ENCODE results near the gene TDRD1. TPM values are rescaled to one million over a fixed set of nuclear protein-coding genes. Genes with fewer than 3 reads are reported as not detected.

The TDRD1 gene
- polyA plus RNA-seq, 1 experiment = not detected

- H3K4me3 ChIP-seq (ENCODE audit: low read depth, low read length) = no peak overlapping the region
- POLR2A ChIA-PET = no interaction called here
- DNase-seq (ENCODE audit: low read depth) = no peak
- CTCF ChIA-PET = no interaction called here
- H3K36me3 ChIP-seq (ENCODE audit: control insufficient read depth, insufficient read depth, low read length) = no peaks in the 10 kb centered on the region
- H3K27me3 ChIP-seq (ENCODE audit: control insufficient read depth, insufficient read depth, low read length) = no peaks in the 10 kb centered on the region
- TF ChIP-seq CTCF (IDR thresholded peaks at IDR 0.05; ENCODE audit: insufficient read depth, low read depth, low read length) = no peak
Measured at GRCh38 chr10:114183563-114183962, 4.4 kb downstream of the TDRD1 start.

GRCh38 chr10:114184276-114184675, 5.1 kb downstream of the TDRD1 start:
- DNase-seq (ENCODE audit: low read depth) = no peak
- Histone ChIP-seq H3K4me3 (ENCODE audit: low read depth, low read length) (no peak overlapping the region), H3K36me3 (ENCODE audit: control insufficient read depth, insufficient read depth, low read length) (no peaks in the 10 kb centered on the region), H3K27me3 (ENCODE audit: control insufficient read depth, insufficient read depth, low read length) (no peaks in the 10 kb centered on the region)
- POLR2A ChIA-PET = no interaction called here
- no peak for TF ChIP-seq CTCF (IDR thresholded peaks at IDR 0.05; ENCODE audit: insufficient read depth, low read depth, low read length)
- CTCF ChIA-PET = no interaction called here

GRCh38 chr10:114188001-114188400, 8.8 kb downstream of the TDRD1 start:
- ChIA-PET POLR2A (no interaction called here), CTCF (interaction anchor here (0.6 to 1.9 kb wide), 2 partner anchors 11 to 20 kb away, joined by 3 to 5 read pairs; no protein-coding TSS in a partner anchor)
- no peak for DNase-seq (ENCODE audit: low read depth)
- no peak for TF ChIP-seq CTCF (IDR thresholded peaks at IDR 0.05; ENCODE audit: insufficient read depth, low read depth, low read length)
- no peaks in the 10 kb centered on the region for H3K36me3 ChIP-seq (ENCODE audit: control insufficient read depth, insufficient read depth, low read length)
- H3K4me3 ChIP-seq (ENCODE audit: low read depth, low read length) = no peak overlapping the region
- H3K27me3 ChIP-seq (ENCODE audit: control insufficient read depth, insufficient read depth, low read length) = no peaks in the 10 kb centered on the region

GRCh38 chr10:114188900-114189299, 9.7 kb downstream of the TDRD1 start:
- Histone ChIP-seq H3K36me3 (ENCODE audit: control insufficient read depth, insufficient read depth, low read length) (no peaks in the 10 kb centered on the region), H3K27me3 (ENCODE audit: control insufficient read depth, insufficient read depth, low read length) (no peaks in the 10 kb centered on the region), H3K4me3 (ENCODE audit: low read depth, low read length) (no peak overlapping the region)
- no peak for DNase-seq (ENCODE audit: low read depth)
- POLR2A ChIA-PET = no interaction called here
- CTCF ChIA-PET = no interaction called here
- no peak for TF ChIP-seq CTCF (IDR thresholded peaks at IDR 0.05; ENCODE audit: insufficient read depth, low read depth, low read length)

- Histone ChIP-seq H3K27me3 (ENCODE audit: control insufficient read depth, insufficient read depth, low read length) (no peaks in the 10 kb centered on the region), H3K4me3 (ENCODE audit: low read depth, low read length) (no peak overlapping the region), H3K36me3 (ENCODE audit: control insufficient read depth, insufficient read depth, low read length) (no peaks in the 10 kb centered on the region)
- TF ChIP-seq CTCF (IDR thresholded peaks at IDR 0.05; ENCODE audit: insufficient read depth, low read depth, low read length) = no peak
- no peak for DNase-seq (ENCODE audit: low read depth)
- ChIA-PET CTCF (no interaction called here), POLR2A (no interaction called here)
Measured at GRCh38 chr10:114189700-114190099, 10.5 kb downstream of the TDRD1 start.
